Stimulated activated CD4-positive, alpha-beta T cell treated with anti-CD3 and anti-CD28 coated beads, Interleukin-15, amount 100 ng/mL, for 48 hours (primary cell): ENCODE results near the gene ZNF593.

Experiments used
- DNase-seq, 2 donors: peaks; one replicate each; pipeline ENCODE4 v3.0.0-alpha.2; 2020; ENCODE audit warnings: low read depth in 2 of 2

The ZNF593 gene

GRCh38 chr1:26169669-26170471 is at the start of gene ZNF593:
ZNF593 (plus strand) TSS chr1:26169908; CDS start chr1:26169984, 76 bp downstream.
- peak; percentile 84 to 85 for DNase-seq

DNA sequence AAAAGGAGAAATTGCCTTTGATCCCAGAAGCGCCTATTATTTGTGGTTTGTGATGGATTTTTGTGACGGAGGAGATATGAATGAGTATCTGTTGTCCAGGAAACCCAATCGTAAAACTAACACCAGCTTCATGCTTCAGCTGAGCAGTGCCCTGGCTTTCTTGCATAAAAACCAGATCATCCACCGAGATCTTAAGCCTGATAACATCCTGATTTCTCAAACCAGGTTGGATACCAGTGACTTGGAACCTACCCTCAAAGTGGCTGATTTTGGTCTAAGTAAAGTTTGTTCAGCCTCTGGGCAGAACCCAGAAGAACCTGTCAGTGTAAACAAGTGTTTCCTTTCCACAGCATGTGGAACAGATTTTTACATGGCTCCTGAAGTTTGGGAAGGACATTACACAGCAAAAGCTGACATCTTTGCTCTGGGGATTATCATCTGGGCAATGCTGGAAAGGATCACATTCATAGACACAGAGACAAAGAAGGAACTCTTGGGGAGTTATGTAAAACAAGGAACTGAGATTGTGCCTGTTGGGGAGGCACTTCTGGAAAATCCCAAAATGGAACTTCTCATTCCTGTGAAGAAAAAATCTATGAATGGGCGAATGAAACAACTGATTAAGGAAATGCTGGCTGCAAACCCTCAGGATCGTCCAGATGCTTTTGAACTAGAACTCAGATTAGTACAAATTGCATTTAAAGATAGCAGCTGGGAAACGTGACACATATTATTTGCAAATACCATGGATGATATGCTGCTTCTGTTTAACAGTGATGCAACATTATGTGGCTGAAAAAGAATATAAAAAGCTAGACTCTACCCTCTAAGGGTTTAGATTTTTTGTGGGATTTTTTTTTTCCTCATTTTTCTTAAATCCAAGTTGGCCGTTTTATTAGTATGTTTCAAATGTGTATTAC is 47.6 kb upstream of the ZNF593 start:
- no peak for DNase-seq

DNA sequence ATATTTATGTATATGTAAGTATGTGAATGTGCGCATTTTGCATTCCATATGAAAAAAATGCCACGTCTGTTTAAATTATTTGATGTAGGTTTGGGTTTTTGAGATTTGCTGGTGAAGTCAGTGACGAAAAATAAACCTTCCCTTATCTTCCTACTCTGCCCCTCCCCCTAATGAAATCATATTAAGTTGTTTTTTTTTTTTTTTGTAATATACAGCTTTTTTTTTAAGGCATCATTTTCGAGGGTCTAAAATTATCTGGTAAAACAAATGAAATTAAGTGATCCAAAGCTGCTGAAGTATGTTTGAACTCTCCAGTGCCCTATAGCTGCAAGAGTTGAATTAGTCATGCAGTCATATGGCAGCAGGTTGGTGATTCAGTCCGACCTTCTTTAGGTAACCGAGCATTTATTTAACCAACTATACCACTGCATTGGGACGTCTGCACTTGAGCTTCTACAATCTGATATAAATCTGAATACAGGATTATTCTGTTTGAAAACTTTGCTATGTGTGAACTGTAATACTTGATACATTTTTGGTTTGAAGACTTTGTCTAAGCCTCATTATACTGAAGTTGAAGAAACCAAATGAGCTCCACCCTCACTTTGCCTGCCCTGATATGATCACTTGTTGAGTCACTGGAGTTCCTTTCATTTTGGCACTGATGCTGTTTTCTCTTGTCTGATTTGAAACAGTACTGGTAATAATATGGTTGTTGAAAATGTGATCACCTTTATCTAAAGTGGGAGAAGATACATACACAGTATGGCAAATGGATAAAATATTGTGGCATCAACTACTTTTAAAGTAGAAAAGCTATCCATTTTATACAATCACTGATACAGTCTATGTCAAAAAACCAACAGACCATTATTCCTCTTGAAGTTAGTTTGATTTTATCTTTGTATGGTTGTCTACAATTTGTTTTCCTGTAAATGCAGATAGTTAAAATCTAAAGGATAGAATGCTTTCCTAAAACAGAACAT is 46.4 kb upstream of the ZNF593 start:
- DNase-seq = no peak

GRCh38 chr1:26124418-26125331 is 45.0 kb upstream of the ZNF593 start:
- no peak for DNase-seq

- no peak for DNase-seq
Observed at GRCh38 chr1:26125382-26125781, 44.3 kb upstream of the ZNF593 start.

GRCh38 chr1:26125946-26126320 is 43.8 kb upstream of the ZNF593 start:
- DNase-seq = no peak

DNA sequence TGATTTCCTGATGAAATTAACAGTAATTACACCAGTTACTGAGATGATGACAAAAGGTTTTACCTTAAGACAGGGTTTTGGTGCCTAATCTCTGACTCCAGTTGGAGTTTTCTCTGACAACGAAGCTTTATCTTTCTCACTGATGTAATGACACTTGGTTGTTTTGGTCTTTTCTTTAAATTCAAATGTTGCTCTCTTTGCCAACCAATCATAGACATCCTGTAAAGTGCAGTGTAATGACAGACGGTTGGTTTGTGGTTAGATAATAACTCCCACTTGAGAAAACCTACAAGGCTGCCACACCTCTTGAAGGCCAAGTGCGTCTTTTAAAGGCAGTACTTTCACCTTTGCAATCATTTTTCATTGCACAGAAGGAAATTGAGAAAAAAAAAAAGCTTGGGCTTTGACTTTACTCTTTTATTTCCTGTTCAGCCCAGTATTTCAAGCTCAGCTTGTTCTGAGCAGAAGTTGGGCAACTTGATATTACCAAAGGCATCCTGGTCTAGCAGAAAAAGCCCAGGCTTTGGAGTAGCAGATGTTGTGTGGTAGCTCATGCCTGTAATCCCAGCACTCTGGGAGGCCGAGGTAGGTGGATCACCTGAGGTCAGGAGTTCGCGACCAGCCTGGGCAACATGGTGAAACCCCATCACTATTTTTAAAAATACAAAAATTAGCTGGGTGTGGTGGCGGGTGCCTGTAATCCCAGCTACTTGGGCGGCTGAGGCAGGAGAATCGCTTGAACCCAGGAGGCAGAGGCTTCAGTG is 43.2 kb upstream of the ZNF593 start:
- no peak for DNase-seq

DNA sequence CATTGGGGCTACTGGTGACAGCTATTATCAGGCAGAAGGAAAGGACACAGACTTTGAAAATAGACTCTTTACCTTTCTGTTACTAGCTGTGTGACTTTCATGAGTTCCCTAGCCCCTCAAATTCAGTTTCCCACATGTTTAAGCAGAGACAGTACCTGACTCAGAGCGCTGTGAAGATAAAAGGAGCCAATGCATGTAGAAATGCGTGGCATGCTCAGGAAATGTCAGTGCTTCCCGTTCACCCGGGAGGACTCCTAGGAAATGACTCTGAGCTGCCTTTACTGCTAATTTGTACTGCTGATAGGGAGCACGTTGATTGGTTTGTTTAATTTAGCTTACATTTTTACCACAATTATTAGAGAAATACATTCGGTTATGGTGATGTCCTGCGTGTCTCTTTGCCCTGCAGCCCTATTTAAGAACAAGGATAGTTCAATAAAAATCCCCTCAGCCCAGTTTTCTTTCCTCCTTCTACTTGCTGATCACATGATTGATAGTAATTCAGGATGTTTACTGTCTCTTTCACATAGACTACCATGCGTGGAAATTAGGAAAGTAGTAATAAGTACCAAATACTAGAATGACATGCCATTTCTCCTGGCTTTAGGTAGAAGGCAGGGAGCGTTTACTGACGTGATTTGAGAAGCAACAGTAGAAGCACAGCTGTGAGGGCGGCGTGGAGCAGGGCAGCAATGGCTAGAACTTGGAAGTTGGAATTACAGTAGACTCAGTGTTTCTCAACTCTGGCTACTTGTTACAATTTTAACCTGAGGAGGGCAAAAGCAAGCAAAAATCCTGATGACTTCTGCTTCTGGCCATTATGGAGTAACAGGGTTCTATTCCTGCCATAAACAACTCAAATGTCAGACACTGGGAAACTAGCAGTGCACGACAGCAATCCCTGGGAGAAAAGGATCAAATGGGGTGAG is 42.2 kb upstream of the ZNF593 start:
- no peak for DNase-seq

DNA sequence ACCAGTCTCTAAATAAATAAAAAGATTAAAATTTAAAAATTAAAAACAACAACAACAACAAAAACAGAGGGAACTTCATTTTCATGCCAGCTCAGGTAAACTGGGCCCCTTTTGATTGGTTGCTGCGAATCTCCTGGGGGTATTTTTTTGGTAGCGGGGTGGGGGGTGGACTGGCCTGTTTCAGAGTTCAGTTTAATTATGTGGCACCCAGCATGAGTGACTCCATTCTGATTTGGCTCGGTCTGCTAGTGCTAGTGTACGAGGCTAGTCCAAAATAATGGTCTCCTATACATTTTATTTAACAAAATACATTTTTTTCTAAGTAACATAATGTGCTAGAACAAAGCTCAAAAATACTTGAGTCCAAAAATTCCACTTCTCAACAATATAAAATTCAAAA is 39.9 kb upstream of the ZNF593 start:
- DNase-seq = no peak

- DNase-seq = no peak
Observed at GRCh38 chr1:26130695-26131094, 39.0 kb upstream of the ZNF593 start.

GRCh38 chr1:26132128-26132833 is 37.4 kb upstream of the ZNF593 start:
- DNase-seq = no peak

GRCh38 chr1:26132834-26133167 is 36.9 kb upstream of the ZNF593 start:
- no peak for DNase-seq

DNA sequence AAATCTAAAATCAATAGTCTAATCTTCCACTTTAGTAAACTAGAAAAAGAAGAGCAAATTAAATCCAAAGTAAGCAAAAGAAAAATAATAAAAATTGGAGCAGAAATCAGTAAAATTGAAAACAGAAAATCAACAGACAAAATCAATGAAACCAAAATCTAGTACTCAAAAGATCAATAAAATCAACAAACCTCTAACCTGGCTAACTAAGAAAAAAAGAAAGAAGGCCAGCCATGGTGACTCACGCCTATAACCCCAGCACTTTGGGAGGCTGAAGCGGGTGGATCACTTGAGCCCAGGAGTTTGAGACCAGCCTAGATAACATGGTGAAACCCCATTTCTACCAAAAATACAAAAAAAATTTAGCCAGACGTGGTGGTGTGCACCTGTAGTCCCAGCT is 35.2 kb upstream of the ZNF593 start:
- no peak for DNase-seq

GRCh38 chr1:26138974-26139558 is 30.6 kb upstream of the ZNF593 start:
- DNase-seq = no peak

GRCh38 chr1:26142159-26142558 is 27.5 kb upstream of the ZNF593 start:
- no peak for DNase-seq

DNA sequence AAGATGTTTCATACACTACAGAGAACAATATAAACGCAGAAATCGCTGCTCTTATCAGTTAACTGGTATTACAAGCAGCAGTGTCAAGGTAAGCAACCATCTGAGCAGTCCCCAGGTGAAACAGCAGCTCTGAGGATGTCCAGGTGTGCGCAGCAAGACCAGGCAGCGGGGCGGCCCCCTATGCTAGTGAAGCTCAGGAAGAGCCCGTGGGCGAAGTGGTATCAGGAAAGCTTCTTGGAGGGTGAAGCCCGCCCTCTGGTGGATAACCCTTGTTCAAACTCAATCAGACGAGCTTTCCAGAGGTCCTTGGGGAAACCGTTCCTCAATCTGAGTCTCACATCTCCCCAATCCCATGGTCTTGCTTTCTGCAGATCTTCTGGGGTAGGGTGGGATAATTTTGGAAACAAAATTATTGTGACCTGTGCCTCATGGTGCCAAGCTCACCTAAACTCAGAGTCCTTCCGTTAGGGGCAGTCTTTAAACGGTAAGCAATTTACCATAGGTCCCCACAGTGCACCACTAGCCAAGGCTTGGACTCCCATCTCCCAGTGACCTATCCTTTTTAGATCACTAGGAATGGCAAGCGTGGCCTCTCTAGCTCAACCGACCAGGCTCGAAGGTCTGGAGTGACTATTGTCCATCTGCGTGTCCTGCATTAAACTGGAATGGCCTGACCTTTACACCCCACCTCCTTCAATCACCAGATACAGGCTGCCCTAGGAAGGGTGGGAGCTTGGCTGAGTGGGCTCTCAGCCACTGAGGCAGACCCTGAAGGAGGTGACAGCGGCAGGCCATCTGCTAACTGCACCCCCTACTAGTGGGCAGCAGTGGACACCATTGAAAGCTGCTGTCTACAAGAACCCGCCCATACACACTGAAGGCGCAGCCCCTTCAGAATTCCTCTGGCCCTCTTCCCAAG is 24.4 kb upstream of the ZNF593 start:
- peak; percentile 44 to 78 for DNase-seq

DNA sequence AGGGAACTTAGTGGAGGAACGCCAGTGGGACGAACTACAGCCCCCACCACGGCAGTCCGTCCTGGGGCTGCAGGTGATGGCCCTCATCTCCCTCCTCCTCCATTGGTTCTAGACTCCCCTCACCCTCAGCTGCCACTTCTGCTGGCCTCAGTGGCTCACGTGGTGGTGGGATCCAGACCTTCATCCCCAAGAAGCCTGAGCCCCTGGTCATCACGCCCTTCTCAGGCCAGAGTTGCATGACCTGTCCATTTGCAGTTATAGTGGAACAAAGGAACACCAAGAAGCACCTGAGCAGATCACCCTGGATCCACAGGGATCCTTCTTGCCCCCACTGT is 23.8 kb upstream of the ZNF593 start:
- no peak for DNase-seq
